Measurements from ENCODE around the gene GADL1.

Gene GADL1, protein sequence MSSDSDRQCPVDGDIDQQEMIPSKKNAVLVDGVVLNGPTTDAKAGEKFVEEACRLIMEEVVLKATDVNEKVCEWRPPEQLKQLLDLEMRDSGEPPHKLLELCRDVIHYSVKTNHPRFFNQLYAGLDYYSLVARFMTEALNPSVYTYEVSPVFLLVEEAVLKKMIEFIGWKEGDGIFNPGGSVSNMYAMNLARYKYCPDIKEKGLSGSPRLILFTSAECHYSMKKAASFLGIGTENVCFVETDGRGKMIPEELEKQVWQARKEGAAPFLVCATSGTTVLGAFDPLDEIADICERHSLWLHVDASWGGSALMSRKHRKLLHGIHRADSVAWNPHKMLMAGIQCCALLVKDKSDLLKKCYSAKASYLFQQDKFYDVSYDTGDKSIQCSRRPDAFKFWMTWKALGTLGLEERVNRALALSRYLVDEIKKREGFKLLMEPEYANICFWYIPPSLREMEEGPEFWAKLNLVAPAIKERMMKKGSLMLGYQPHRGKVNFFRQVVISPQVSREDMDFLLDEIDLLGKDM

DNA sequence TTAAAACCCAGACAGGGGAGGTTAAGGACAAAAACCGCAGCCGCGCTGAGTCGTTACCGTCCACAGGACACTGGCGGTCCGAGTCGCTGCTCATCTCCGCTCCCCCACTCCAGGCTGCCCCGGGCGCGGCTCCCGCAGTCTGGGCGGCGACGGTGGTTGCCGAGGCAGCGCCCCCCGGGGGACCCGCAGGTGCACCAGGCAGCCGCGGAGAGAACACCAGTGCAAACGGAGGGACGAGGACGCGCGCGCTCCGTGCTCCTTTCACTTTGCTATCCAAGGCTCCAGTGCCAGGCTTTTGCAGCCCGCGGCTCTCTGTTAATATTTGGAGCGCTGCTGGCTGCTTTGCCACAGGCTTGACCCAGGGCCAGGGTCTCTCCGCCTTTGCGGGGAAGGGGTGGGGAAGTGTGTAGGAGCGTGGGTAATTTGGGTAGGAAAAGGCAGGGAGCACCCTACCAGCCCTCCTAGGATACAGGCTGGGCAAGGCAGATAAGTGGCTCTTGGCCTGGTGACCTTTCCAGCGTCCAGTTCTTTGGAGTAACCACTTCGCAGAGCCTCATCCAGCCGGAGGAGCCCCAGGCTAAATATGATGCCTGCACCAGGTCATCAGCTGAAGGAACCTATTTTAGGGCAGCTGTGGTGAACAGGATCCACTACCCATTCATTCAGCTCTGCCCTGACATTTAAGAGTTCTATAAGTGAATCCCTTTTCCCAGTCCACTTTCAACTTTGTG, at the start of gene GADL1:
GADL1 (minus strand) TSS at position 141 of the 731 bp plus-strand sequence; CDS start at position 94, 47 bp downstream.
- peak within 1 kb of the TSS; percentile 28 for H3K4me3 ChIP-seq (ENCODE audit: low read depth, low read length)

DNA sequence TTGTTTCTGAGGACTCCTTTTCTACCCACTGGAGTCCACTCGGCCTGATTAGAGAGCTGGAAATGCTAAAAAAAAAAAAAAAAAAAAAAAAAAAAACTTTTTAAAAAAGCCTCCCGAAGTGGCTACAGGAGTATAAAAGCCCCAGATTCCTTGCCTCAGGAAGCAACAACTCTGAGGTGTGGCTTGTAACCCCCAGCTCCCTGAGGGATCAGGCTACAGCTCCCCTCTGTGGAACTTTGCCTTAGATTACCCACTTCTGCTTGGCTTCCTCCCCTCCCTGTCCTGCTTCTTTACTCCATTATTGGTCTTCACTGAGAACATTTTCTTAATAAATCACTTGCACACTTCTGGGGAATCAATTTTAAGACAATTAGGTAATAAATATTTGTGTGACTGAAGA, 49.7 kb upstream of the GADL1 start:
- H3K4me3 ChIP-seq (ENCODE audit: low read depth, low read length): no peak overlapping the region

DNA sequence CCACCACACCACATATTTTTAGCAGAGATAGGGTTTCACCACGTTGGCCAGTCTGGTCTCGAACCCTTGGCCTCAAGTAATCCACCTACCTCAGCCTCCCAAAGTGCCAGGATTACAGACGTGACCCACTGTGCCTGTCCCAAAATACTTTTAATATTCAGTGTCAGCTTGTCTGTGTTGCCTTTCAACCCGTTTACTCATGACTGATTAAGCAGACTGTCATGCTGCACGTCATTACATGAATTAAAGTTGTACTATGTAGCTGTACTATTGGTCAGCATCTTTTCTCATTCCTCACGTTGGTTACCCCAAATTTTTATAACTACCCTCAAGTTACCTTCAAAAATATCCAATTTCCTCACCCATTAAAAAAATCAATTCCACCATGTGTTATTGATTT, 48.7 kb upstream of the GADL1 start:
- H3K4me3 ChIP-seq (ENCODE audit: low read depth, low read length): no peak overlapping the region

DNA sequence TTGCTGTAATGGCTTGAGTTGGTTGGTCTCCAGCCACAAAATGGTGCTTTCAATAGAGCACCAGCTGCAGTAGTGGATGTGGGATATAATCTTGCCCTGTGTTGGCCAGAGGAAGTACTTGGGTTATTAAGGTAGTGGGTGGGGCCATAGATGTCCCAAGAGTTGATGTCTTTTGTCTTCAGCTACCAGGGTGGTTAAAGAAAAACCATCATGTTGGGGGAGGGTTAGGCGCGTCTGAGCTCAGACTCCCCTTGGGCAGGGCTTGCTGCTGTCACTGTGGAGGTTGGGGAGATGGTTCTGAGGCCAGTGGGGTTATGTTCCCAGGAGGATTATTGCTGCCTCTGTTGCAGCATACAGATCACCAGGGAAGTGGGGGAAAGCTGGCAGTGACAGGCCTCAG, 46.9 kb upstream of the GADL1 start:
- H3K4me3 ChIP-seq (ENCODE audit: low read depth, low read length): no peak overlapping the region

DNA sequence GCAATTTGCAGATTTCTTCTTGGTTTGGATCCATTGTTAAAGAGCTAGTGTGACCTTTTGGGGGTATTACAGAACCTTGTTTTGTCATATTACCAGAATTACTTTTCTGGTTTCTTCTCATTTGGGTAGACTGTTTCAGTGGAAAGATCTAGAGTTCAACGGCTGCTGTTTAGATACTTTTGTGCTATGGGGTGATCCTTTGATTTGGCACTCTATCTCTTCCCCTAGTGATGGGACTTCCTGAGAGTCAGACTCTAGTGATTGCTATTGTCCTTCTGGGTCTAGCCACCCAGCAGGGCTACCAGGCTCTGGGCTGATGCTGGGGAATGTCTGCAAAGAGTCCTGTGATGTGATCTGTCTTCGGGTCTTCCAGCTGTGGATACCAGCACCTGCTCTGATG, 46.3 kb upstream of the GADL1 start:
- H3K4me3 ChIP-seq (ENCODE audit: low read depth, low read length): no peak overlapping the region

DNA sequence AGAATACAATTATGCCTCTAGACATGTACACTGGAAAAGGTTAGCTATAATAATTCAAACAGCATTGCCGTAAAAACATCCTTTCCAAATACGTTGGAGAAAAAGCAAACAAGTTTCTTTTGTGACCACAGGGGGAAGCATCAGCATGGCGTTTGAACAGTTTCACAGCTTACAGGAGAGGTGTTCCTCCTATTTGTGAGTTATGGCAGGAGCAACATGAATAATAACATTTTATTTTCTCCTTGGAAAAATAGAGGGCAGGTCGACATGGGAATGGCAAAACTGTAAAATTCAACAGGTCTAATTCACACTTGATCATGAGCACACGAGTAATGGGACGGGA, 39.7 kb upstream of the GADL1 start:
- no peak overlapping the region for H3K4me3 ChIP-seq (ENCODE audit: low read depth, low read length)

DNA sequence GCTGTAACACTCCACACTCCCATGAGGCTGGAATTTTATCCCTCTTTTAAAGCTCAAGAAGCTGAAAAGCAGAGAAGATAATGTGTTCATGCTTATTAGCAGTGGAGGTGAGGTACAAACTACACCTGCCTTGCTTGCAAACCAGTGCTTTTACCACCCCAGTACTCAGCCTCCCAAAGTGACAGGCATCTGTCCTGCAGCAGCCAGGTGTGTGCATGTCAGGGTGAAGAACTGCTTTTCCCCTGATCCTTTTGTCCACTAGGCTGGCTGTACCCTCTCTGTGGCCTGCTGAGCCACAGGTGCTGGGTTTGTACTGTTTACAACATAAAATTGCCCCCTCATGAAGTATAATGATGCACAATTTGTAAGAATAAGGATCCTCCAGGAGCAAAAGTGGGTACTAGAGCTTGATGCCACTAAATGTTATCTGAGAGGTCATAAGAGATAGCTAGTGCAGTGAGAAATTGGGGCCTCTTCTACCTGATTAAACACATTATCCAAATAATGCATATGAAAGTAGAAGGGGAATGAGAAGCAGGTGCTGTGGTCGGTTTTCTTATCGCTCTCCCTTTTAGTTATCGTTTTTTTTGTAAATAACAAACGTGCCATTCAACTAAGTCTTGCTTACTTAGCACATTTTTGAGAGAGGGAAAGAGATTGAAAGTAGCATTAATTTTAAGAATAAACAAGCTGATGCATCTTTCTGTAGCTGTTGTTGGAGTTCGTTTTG, 39.2 kb upstream of the GADL1 start:
- no peak overlapping the region for H3K4me3 ChIP-seq (ENCODE audit: low read depth, low read length)

DNA sequence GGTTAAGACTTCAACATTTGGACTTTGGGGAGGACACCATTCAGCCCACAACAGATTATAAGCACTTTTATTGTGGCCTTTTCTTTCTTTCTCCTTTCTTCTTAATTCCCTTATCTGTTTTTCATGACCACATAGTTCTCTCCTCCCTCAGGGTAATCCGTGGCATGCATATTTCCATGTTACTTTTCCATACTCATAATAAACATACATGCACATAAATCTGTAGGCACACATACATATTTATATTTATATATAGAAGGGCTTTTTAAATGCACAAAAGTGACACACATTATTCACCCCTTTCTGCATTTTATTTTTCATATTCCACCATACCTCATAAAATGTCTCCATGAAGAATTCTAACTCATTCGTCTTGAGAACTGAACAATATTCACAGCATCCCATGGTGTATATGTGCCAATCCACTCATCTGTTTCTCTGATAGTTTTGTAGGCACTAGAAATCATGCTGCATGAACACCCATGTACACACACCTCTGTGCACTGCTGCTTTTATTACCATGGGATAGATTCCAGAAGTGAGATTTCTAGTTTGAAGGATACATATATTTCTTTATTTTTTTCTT, 38.1 kb upstream of the GADL1 start:
- H3K4me3 ChIP-seq (ENCODE audit: low read depth, low read length): no peak overlapping the region

DNA sequence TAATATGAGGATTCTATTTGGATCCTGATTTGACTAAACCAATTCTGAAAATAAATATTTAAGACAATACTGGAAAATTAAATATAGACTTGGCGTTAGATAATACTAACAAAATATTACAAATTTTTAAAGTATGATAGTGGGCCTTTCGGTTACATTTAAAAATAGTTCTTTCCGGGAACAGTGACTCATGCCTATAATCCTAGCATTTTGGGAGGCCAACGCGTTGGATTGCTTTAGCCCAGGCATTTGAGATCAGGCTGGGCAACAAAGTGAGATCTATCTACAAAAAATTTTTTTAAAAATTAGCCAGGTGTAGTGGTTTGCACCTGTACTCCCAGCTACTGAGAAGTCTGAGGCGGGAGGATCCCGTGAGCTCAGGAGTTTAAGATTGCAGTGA, 30.3 kb upstream of the GADL1 start:
- no peak overlapping the region for H3K4me3 ChIP-seq (ENCODE audit: low read depth, low read length)

DNA sequence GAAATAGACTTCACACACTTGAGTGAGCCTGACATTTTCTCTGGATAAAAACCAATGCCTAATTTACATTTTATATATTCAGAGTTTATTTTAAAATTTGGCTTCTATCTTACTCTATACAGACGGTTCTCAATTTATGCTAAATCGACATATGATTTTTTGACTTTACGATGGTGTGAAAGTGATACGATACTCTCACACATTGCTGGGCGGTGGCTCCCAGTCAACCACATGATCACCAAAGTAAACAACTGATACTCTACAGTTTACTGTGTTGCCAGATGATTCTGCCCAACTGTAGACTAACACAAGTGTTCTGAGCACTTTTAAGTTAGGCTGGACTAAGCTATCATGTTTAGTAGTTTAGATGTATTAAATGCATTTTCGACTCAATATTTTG, 25.1 kb upstream of the GADL1 start:
- no peak overlapping the region for H3K4me3 ChIP-seq (ENCODE audit: low read depth, low read length)

DNA sequence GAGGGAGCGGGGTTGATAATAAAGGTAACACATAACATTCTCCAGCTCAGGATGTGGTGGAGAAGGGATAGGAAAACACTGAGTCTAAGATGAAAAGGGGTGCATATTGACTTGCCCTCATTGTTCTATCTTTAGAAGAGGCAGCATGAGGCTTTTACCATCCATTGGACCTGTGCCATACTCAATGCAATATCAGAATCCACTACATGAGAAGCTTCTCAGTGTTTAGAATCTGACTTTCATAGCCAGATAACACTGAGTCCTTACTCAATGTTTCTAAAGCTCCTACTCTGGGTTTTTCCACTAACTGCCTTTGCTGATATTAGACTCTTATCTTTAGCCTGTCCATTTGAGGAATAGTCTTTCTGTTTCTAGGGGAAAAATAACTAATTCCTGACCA, 24.3 kb upstream of the GADL1 start:
- H3K4me3 ChIP-seq (ENCODE audit: low read depth, low read length): no peak overlapping the region

DNA sequence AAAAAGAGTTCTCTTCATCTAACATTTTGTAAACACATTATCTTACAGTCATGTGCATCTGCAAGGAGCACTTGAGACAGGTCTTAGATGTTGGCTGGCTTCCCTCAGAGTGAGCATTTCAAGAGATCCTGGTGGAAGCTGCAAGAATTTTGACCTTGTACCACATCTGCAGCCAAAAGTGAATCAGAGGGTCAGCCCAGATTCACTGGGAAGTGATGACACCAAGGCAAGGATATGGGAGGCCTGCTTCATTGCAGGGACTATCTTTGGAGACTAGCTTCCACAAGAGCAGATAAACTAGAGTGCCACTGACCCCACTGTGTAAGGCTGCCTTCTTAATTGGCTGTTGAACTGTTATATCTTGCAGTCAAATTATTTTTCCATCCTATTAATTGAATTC, 21.3 kb upstream of the GADL1 start:
- no peak overlapping the region for H3K4me3 ChIP-seq (ENCODE audit: low read depth, low read length)

DNA sequence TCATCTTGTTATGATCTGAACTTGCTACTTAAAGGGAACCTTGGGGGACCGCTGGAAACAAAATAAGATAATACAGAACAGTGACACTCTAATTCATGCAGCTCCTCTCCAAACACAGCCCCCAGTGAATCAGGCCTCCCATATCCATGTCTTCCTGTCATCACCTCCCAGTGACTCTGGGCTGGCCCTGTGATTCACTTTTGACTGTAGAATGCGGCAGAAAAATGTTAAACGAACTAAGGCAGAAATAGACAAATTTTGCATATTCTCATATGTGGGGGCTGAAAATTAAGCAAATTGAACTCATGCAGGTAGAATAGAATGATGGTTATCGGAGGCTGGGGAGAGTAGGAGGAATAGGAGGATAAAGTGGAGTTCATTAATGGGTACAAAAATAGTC, 20.2 kb upstream of the GADL1 start:
- H3K4me3 ChIP-seq (ENCODE audit: low read depth, low read length): no peak overlapping the region

DNA sequence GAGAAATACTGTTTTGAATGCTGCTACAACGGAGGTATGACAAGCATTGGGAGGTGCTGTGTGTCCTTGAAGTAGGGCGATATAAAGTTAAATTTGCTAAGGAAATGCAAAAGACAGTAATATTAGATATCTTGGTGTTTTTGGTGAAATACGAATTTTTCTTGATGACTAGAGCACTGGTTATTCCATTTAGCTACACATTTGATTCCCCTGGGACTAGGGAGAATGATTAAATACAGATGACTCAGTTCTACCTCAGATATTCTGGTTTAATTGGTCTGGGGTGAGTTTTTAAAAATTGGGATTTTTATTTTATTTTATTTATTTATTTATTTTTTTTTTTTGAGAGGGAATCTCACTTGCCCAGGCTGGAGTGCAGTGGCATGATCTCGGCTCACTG, 18.7 kb upstream of the GADL1 start:
- H3K4me3 ChIP-seq (ENCODE audit: low read depth, low read length): no peak overlapping the region

DNA sequence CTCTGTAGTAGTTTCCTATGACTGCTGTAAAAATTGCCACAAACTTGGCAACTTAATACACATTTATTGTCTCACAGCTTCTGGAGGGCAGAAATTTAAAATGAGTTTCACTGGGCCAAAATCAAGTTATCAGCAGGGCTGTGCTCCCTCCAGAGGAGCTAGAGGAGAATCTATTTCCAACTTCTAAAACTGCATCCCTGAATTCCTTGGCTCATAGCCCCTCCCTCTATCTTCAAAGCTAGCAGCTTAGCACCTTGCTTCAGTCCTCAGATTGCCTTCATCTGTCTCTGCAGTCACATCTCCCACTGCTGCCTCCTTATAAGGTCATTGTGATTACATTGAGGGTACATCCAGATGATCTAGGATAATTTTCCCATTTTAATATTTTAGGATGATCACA, 17.8 kb upstream of the GADL1 start:
- H3K4me3 ChIP-seq (ENCODE audit: low read depth, low read length): no peak overlapping the region

DNA sequence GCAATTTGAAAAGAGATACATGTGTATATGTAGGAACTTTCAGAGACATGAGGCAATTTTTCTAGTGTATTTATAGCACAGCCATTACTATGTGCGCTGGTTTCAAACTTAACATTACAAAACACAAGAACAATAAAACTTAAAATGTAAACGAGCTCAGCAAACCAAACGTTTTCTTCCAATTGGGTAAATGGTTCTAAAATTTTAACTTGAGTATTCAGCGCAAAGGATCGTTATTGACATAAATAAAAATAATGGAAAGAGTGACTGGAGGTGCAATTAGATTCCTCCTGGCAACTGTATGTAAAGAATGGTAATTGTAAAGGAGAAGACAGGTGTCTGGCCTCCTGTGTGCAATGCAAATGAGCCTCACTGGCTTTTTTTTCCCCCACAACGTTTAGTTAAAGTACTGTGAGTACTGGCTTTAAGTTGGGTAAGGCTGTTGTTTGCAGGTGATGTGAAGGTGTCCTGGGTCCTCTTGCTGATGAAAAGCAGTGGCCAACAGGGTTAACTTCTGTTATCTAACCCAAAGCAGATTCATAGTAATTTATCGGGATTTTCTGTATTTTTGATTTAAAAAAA, 14.1 kb upstream of the GADL1 start:
- H3K4me3 ChIP-seq (ENCODE audit: low read depth, low read length): no peak overlapping the region

DNA sequence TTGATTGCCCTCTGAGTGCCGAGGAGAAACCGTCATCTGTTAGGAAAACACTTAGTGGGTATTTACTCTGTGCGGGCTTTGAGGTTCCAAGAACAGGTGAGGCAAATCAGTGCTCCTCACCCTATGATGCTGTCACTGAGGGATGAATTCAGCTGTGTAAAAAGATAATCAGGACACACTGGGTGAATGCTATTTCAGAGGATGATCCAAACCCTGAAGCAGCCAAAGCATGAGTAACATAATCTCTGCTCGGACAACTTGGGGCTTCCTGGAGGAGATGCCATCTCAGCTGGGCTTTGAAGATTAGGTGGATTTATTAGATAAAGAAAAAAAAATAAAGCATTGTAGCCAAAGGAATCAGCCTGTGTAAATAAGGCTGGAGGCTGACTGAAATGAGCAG, 10.5 kb upstream of the GADL1 start:
- H3K4me3 ChIP-seq (ENCODE audit: low read depth, low read length): no peak overlapping the region

DNA sequence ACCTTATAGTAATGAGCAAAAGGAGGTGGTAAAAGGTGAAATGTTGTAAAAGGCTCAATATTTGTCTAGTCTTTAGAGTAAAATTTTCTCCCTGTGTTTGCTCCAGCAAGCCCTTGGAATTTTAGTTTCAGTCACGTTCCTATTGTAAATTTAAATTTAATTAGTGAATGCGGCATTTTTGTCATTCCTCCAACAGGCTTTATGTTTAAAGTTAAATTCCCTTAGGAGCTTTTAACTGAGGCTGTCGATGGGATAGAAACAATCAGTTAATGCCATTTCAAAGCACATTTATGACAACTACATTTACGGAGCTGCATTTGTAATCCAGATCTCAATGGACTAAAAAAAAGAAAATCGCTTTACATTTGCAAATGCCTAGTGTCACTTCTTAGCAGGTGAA, 868 bp upstream of the GADL1 start:
- H3K4me3 ChIP-seq (ENCODE audit: low read depth, low read length): no peak overlapping the region

DNA sequence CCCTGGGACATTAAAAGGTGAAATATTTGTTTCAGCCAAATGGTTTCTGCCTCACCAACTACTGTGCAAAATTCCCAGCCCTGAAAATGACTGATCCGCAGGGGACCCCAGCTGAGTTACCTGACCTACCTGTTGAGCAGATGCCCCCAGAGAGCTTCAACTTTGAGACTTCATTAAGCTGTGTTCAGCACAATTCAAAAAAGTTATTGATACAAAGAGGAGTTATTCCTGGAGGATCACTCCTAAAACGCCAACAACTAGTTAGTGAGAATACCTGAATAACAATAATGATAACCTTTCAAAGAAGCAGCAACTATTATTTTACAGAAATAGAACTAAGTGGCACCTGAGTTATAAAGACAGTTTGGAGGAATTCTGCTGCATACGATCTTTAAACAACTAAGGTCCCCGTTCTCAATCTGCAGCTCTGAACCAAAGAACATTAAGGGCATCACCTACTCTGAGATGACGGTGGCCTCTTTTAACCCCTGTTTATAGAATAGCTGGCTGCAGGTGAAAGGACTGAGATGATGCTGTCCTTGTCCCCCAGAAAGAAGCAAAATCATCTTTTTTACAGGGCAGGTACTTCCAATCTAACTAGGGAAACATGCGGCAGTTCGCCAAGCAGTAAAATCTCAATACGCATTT, 659 bp downstream of the GADL1 start:
- H3K4me3 ChIP-seq (ENCODE audit: low read depth, low read length): peak overlapping the region; percentile 28

DNA sequence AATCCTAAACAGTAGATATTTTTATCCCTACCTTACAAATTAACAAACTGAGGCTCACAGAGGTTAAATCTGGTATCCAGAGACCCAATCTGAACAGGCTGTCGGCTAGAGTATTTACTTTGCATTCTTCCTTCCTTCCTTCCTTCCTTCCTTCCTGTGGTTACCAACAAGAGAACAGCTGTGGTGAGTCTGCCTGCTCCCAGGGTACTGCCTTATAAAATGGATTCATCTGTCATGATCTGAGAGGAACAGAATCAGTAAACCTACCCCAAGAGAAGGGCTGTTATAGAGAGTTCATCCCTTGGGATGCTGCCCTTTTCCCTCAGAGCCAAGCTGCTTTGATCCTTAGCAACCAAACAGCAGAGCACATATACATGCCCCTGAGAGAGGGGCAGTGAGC, 3.6 kb downstream of the GADL1 start:
- no peak overlapping the region for H3K4me3 ChIP-seq (ENCODE audit: low read depth, low read length)

Data from iPS-11a (cell line).